Occipital lobe (tissue), 2 donors: ENCODE measurements around the gene NET1. TPM values are rescaled to one million over a fixed set of nuclear protein-coding genes. Genes with fewer than 3 reads are reported as not detected.
"Not testable (repeated sequence)": the region's sequence is repeated elsewhere in the genome, so short reads cannot be mapped to it uniquely, and the experiment has no call there.

Experiments
- DNase-seq: peaks from one replicate; lab custom pipeline; 2025; lab: John Stamatoyannopoulos, UW
- total RNA-seq: library from RNA; depleted of rRNA; stranded (reverse); fragments of >200 nt; gene quantifications from one replicate; pipeline ENCODE4 v1.2.3, GENCODE V29; 2014

NET1 gene
- total RNA-seq, 1 donor from 2014 or later: 23.6 TPM

DNA sequence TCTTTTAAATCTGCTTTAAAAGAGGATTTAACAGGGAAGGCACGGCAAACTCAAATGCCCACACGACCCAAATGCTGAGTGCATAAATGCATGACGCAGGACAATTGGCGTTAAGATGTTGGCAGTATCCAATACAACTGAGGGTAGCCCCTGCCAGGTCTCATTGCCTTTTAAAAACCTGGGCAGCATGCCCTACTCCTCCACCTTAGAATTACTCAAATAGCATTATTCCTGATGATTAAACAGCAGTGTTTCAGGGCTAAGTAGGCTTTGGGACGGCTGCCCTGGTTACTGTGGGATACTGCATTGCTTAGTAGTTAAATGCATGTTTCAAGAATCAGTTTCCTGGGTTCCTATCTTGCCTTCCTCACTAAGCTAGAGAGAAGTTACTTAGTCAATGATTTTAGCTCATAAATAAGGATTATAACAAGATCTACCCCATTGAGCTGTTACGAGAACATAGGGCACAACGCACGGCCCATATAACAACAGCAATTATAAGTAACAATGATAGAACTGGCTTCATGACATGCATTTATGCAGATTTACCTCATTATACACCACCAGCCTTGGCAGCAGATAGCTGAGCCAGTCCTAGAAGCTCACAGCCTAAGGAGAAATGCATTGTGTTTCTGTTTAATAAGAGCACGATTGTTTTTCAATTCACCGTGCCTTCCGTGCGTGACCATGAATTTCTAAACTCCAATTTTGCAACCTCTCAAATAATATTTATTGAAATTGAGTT, 15.6 kb upstream of the NET1 start:
- peak; percentile 9 for DNase-seq

DNA sequence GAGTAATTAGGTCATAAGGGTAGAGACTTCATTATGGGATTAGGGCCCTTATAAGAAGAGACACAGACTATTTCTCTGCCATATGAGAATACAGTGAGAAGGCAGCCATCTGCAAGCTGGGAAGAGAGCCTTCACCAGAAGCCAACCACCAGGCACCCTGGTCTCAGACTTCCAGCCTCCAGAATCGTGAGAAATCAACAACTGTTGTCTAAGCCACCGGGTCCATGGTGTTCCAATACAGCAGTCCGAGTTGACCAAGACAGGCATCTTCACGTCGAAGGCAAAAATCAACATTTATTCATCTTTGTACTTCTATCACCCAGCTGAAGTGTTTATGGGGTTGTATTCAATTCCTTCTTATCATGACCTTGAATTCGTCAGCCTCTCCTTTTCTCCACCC, 13.0 kb upstream of the NET1 start:
- DNase-seq: no peak

DNA sequence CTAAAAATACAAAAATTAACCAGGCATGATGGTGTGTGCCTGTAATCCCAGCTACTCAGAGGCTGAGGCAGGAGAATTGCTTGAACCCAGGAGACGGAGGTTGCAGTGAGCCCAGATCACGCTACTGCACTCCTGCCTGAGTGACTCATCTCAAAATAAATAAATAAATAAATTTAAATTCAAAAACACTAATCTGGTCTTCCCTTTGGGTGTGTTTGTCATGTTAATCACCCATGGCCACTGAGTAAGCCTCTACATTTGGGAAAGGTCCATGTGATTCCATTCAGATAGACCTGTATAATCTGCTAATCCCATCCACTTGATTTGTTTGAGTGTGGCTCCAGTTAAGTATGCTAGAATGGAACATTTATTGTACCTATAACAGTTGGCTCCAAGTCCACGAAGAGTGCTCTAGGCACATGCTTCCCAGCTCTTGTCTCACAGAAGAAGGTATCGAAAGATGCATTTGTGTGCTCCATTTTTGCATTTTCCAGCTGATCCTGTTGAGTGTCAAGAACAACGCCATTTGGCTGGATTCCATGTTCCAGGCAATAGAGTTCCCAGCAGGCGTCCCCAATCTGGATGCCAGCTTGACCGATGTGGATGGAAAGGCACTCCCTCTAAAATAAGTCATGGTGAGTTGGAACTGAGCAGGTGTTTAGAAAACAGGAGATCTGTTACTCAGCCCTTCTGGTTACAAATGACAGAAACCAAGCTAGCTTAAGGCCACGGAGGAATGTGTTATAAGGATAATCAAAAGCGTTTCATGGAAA, 11.7 kb upstream of the NET1 start:
- DNase-seq: no peak

DNA sequence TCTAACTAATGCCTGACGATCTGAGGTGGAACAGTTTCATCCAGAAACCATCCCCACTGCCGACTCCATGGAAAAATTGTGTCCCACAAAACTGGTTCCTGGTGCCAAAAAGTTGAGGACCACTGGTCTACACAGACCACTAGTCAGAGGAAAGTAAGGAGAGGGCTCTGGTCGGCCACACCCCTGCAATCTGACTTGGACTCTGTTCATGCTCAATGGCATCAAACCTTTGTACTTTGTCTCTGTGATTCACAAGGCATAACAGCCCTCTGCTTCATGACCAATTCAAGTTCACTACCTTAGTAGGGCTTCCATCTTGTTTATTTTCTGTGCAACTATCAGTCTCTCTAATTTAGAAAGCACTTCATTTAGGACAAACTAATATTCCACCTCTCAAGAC, 9.6 kb upstream of the NET1 start:
- no peak for DNase-seq

DNA sequence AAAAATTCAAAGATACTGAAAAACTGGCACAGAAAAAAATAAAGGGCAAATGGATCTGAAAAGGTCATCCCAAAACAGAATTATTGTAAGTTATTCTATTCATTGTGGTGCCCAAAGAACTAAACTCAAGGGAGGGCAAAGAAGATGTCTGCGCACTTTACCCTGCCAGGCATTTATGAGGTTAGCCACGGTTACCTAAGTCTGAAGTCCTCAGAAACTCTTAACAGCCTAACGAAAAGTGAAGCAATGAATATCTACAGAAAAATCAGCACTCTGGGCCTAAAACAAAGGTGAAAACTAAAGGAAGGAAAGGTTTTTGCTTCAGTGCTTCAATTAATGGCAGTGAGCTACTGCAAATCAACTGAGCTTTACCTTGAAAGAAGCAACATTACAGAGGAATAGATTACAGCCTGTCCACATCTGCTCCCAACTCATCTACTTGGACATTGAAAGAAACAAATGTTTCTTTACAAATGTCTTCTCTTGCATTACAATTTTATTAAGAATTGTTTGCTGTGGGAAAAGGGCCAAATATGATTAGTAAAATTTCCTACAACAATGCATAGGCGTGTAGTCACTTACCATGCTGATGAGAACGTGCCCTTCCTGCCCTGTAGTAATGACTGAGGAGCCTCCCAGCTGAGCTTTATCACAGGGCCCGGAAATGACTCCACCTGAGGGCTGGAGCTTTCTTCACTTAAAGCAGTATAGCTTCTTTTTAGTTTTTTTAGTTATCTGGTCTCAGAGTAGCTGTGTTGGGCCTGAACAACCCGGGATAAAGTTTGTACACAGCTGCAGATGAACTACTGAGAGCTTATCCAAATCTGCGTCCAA, 7.9 kb upstream of the NET1 start, which contains the start of gene TUBAL3:
Gene TUBAL3, minus strand, starts transcription at position 621 of the 834 bp plus-strand sequence. Its CDS starts 36 bp downstream, at position 585.
- no peak for DNase-seq

DNA sequence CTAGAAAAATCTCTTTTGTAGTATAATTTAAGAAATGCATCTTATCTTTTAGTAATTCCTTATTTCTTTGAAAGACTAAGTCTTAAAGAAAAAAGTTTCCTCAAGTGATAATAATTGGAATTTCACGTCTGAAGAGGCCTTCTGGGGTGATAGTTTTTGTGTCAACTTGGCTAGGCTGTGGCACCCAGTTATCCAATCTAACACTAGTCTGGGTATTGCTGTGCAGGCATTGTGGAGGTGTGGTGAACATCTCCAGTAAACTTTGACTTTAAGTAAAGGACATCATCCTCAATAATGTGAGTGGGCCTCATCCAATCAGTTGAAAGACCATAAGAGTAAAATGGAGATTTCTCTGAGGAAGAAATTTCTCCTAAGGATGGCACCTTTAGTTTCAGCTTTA, 5.4 kb upstream of the NET1 start:
- DNase-seq: no peak

DNA sequence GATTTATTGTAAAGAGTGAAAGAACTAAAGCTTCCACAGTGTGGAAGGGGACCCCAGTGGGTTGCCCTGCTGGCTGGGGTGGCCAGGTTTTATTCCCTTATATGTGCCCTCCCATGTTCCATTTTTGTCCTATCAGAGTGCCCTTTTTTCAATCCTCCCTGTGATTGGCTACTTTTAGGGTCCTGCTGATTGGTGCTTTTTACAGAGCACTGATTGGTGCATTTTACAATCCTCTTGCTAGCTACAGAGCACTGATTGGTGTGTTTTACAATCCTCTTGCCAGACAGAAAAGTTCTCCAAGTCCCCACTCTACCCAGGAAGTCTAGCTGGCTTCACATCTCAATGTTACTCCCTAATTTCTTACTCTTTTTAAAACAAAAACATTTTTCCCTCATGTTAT, 1.6 kb upstream of the NET1 start:
- not testable (repeated sequence) for DNase-seq

DNA sequence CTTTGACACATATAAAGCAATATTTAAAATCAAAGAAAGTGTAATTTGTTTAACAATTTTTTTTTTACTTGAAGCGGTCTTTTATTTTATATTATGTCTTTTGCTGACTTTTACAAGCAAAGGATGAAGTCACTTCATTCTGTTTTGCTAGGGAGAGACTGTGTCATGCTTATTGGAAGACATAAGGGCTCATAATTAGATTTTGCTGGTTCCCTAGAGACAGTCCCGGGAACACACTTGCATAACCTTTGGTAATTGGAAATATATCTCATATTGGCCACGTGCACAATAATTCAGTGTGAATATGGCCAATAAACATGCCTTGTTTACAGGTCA, 448 bp upstream of the NET1 start:
- no peak for DNase-seq

DNA sequence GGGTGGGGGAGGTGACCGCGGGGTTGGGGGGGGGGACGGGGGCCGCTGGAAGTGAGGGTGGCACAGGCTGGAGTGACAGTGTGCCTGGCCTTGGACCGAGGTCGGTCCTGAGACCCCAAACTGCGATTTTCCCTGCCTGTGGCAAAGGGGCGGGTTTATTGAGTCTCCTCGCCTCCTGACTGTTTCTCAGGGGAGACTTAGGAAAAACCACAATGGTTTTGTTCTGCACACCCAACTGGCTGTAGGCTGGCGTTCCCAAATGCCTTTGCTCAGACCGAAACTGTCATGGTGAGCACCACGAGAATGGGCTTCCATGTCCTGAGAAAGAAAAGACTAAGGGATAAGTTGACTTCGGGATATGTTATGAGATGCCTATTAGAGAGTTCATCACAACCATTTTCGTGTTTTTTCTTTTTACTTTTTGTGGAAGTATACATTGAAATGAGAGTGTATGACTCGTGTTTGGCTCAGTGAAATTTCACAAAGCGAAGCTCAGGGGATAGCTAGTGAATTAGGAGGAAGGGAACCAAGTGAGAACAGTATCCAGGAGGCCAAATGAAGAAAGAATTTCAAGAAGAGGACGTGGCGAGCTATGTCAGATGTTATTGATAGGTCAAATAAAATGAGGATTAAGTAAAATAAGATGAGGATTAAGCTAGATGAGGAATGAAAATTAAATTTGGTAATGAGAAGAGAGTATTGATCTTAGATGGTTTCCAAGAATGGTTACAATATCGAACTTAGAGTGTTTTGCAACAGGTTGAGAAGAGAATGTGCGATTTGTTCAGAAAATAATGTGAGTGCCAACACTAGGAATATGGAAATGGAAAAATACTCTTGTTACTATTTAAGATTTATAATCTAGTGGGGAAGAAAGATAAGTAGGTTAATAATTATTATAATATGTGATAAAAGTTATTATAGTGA, 918 bp downstream of the NET1 start:
- peak; percentile 24 for DNase-seq

DNA sequence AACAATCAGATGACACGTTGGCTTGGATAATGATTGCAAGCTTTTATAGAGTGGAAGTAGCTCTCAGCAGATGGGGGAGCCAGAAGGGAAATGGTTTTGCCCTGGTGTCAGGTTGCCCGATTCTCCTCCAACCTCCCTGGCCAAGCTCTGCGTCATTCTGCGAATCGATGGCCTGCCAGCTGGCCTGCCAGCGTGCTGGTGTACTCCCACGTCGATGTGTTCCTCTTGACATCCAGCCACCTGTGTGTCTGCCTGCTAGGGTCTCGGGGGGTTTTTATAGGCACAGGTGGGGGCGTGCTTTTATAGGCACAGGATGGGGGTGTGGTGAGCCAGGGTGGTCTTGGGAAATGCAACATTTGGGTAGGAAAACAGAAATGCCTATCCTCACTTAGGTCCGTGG, 4.6 kb downstream of the NET1 start:
- DNase-seq: no peak

DNA sequence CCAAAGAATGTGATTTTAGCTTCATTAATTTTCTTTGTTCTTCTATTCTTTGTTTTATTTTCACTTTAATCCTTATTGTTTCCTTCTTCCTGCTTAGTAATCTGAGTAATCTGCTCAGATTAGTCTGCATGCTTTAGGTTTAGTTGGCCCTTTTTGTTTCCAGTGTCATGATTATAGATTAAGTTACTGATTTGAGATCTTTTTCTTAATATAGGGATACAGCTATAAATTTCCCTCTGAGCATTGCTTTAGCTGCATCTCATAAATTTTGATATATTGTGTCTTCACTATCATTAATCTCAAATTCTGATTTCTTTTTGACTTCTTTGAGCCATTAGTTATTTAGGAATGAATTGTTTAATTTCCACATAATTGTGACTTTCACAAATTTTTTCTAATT, 6.2 kb downstream of the NET1 start:
- no peak for DNase-seq

DNA sequence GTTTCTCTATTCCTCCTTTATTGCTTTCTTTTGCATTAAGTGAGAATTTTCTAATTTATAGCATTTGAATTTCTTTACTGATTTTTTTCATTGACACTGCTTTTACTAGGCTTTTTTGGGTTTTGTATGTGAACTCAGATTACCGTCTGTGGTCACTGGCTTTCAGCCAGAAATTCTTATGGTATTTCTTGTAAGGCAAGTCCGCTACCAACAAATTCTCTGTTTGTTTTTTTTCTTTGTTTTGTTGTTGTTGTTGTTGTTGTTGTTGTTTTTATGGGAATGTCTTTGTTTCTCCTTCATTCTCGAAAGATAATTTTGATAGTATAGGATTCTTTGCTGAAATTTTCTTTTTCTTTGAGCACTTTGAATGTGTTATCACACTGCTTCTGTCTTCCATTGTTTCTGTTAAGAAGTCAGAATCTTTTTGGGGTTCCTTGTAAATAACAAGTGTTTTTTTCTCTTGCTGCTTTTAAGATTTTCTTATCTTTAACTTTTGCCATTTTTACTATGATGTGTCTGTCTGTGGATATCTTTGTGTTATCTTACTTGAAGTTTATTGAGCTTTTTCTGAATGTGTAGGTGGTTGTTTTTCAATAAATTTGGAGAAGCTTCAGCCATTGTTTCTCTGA, 7.2 kb downstream of the NET1 start:
- no peak for DNase-seq

DNA sequence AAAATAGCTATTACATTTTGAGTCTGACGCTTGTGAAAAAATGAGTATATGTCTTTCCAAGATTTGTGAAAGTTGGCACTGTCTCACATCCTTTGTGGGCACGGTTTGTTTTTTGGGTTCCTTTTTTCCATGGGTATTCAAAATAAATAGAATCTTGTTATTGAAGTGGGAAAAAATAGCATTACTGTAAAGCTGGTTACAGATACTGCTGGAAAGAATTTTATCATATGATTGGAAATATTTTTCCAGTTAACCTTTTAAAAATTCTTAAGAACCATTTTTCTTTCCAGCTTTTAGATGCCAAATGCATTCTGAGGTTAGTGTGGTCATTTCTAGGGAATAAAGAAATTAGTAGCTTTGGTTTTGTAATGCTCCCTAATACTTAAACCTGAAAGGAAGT, 11.4 kb downstream of the NET1 start:
- no peak for DNase-seq

DNA sequence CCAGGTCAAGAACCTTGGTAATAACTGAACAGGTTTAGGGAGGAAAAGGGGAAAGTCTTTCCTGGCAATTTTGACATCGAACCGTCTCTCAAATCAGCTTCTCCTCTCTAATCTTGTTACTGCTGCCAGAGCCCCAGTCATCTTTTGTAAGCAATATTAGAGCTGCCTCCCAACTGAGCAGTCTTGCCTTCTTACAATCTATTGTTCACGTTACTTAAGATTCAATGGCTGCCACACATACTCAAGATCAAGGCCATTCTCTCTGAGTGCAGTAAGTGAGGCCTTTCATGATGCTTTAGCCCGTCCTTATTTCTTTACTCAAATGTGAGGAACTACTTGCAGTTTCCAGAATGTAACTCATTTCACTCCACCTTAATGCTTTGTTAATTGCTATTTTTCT, 12.4 kb downstream of the NET1 start:
- DNase-seq: no peak

DNA sequence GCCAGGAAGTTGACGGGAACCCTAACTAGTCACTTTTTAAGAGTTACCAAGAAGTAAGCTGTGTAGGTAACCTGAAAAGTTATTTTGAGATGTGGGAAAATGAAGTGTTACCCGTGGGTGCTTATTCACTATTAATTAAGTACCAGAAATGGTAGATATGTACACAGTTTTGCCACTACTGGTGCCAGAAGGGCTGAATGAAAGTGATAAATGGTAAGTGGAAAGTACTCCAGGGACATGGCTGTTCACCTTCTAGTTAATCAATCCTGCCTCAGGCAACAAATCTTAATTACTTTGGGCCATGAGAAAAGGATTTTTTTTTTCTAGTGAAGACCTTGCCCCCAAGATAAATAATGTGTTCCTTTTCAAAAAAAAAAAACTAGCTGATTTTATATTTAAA, 15.8 kb downstream of the NET1 start:
- no peak for DNase-seq

DNA sequence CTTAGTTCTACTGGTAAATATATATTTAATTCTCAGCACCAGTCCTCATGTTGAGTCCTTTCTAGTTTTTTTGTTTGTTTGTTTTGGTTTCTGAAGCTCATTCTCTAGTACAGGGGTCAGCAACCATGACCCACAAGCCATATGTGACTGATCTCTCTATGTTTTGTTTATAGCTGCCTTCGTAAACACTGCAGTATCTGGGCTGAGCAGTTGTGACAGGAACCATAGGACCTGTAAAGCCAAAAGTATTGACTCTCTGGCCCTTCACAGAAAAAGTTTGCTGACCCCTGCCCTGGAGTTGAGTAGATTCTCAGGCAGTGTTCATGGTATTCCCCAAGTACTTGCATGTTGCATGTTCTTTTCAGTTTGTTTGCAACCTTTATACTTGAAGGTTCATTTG, 20.8 kb downstream of the NET1 start:
- no peak for DNase-seq

DNA sequence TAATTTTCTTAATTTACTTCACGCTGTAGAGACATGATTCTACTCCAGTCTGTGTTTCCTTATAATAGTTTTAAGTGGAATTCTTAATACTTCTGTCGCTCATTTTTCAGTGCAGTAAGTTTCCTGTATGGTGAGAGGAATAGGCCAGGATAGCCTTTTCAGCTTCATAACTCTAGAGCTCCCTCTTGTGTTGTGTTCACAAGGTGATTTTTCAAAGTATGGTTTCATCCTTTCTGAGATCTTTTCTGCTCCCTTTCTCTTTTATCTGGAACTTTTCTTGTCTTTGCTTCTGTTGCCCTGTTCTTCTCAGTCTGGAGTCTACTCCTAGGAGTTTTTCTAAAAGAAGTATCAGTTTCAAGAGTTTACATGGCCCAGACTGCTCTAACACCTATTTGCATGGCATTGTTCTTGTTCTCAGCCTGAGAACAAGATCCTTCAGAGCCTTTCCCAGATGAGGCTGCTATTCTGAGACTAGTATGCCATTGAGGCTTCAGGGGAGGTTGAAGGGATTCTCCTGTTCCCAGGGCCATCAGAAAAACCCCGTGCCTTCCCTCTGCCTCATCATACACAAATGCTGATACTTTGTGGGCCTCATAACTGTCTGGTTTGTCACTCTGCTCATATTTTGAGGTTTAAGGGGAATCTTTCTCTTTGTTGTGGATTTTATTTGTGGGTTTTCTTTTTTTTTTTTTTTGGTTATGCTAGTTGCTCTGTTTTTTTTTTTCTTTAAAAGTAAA, 21.8 kb downstream of the NET1 start:
- no peak for DNase-seq

DNA sequence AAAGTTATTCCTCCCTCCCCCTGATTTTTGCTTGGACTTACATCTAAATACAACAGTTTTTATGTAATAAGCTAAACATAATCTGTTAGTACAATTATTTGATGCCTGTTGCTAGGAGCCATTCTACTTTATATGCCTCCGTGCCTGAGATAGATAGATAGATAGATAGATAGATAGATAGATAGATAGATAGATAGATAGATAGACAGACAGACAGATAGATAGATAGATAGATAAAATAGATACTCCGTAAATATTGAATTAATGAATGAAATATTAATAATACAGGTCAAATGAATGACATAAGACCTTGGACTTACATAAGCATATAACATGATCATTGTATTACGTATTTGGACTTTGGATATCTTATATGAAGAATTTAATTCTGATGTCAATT, 23.0 kb downstream of the NET1 start:
- no peak for DNase-seq

DNA sequence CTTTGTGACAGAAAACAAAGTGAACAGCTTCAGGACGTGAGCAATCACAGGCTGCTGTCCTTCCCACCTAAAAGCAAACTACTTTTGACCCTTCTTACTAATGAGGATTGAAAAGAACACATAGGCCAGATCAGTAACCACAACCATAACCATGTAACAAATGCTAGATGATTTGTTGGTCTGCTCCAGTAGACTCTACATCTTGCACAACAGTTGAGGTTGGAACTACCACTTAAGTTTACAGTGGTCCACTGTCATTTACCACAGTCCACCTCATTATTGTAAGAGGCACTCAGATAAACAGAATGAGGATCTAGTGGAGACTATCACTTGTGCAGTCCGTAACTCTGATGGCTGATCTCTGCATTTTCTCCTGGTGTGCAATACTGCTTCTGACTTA, 27.8 kb downstream of the NET1 start:
- DNase-seq: no peak

DNA sequence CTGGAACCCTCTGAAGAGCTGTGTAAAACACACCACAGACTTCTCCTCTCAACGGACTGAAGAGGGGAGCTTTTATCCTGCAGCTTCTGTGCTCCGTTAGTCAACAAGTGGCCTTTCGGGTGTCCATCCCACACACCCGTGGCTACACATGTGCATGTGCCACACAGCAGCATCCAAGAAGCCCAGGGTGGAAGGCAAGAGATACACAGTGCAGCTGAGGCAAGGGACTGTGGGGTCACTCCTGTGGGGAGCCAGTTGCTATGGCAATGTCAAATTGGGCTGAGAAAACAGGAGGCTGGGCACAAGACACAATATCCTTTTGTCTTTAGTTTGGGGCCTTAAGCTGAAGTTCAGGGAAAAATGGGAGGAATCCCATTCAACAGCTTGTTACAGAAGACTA, 28.7 kb downstream of the NET1 start:
- no peak for DNase-seq
